Erythroblast (primary cell): ENCODE data around the gene SKI.

ENCODE experiments used
- GATA1 ChIP-seq: IDR thresholded peaks from 2 replicates; pipeline ENCODE4 v1.6.1; 2011; ENCODE audit warnings: low read depth, mild to moderate bottlenecking, control low read depth, low read length, moderate library complexity
- POLR2A ChIP-seq: IDR thresholded peaks from 2 replicates; pipeline ENCODE4 v1.6.1; 2011; ENCODE audit warnings: mild to moderate bottlenecking, low read length

GRCh38 chr1:2312160-2312514, 84.0 kb downstream of the SKI start:
- TF ChIP-seq POLR2A: no peak
- TF ChIP-seq GATA1: no peak
